Astrocyte of the spinal cord (primary cell): ENCODE measurements around the gene OMA1.

Source experiments
- DNase-seq: peaks from one replicate; pipeline ENCODE4 v3.0.0; 2011; ENCODE audit warnings: low read depth, low spot score
- H3K4me3 ChIP-seq: 2 replicates; pipeline ENCODE4 v1.5.1; 2011; ENCODE audit warnings: low read depth, mild to moderate bottlenecking, low read length, moderate library complexity
- CTCF ChIP-seq: IDR thresholded peaks from 2 replicates; pipeline ENCODE4 v1.5.1; 2012; ENCODE audit warnings: low read depth, mild to moderate bottlenecking, low read length, inconsistent platforms
- in situ Hi-C: cut with HindIII; loops from 2 replicates; pipeline ENCODE4 v1.10.0; 2017; ENCODE audit warnings: low sequenced_read_pairs

OMA1 gene

GRCh38 chr1:58581641-58582040 lies 35.1 kb upstream of the OMA1 start:
- no peak overlapping the region for H3K4me3 ChIP-seq
- DNase-seq, result no peak
- no peak for TF ChIP-seq CTCF
- in situ Hi-C loops, result no loop called here

GRCh38 chr1:58580186-58580585 lies 33.7 kb upstream of the OMA1 start:
- peak; percentile 23 for DNase-seq
- in situ Hi-C loops, result no loop called here
- H3K4me3 ChIP-seq, result no peak overlapping the region
- no peak for TF ChIP-seq CTCF

- in situ Hi-C loops, result no loop called here
- no peak overlapping the region for H3K4me3 ChIP-seq
- no peak for DNase-seq
- no peak for TF ChIP-seq CTCF
These were observed 31.1 kb upstream of the OMA1 start for GRCh38 chr1:58577654-58578030.

- no peak for TF ChIP-seq CTCF
- in situ Hi-C loops, result no loop called here
- no peak for DNase-seq
- H3K4me3 ChIP-seq, result peak within 1 kb of the TSS; percentile 24
These were observed 30.5 kb upstream of the OMA1 start, which contains the start of gene TACSTD2 for GRCh38 chr1:58576727-58577653. TSS of gene TACSTD2 (minus strand) at chr1:58577252. CDS start at chr1:58577156, 96 bp downstream.

- DNase-seq, result no peak
- TF ChIP-seq CTCF, result no peak
- in situ Hi-C loops, result no loop called here
- H3K4me3 ChIP-seq, result peak overlapping the region; percentile 24
These were observed 29.8 kb upstream of the OMA1 start for GRCh38 chr1:58576325-58576726.

- no peak for TF ChIP-seq CTCF
- in situ Hi-C loops, result no loop called here
- peak overlapping the region; percentile 24 for H3K4me3 ChIP-seq
- DNase-seq, result no peak
These were observed 29.2 kb upstream of the OMA1 start for GRCh38 chr1:58575551-58576324.
